ENCODE results near the gene TPM1.

- no peak for TF ChIP-seq POLR2AphosphoS5 (IDR thresholded peaks at IDR 0.05)
- no peak for TF ChIP-seq CTCF (IDR thresholded peaks at IDR 0.05)
Measured at GRCh38 chr15:63010386-63010785, 32.2 kb upstream of the TPM1 start.
